Progenitor cell of endocrine pancreas (in vitro differentiated cells): ENCODE data around the gene HIPK1. TPM values are rescaled to one million over a fixed set of nuclear protein-coding genes. Genes with fewer than 3 reads are reported as not detected.
"Not testable (repeated sequence)": the region's sequence is repeated elsewhere in the genome, so short reads cannot be mapped to it uniquely, and the experiment has no call there.

ENCODE experiments used
- DNase-seq: peaks from one replicate; pipeline ENCODE4 v3.0.0; 2021; ENCODE audit warnings: low spot score; ENCODE audit not compliant: unreplicated experiment
- H3K27ac Mint-ChIP-seq: 2 replicates; pipeline ENCODE4 v1.8.0; 2021; ENCODE audit warnings: mild to moderate bottlenecking, moderate library complexity, mixed read lengths
- H3K27me3 Mint-ChIP-seq: 2 replicates; pipeline ENCODE4 v1.8.0; 2021; ENCODE audit warnings: mixed read lengths
- H3K36me3 Mint-ChIP-seq: 2 replicates; pipeline ENCODE4 v1.8.0; 2022; ENCODE audit warnings: mixed read lengths; ENCODE audit not compliant: insufficient read depth
- H3K4me1 Mint-ChIP-seq: 2 replicates; pipeline ENCODE4 v1.8.0; 2021; ENCODE audit warnings: low read depth, mixed read lengths
- H3K4me3 Mint-ChIP-seq: 2 replicates; pipeline ENCODE4 v1.8.0; 2021; ENCODE audit warnings: low read depth, mild to moderate bottlenecking, moderate library complexity, mixed read lengths
- H3K9me3 Mint-ChIP-seq: 2 replicates; pipeline ENCODE4 v1.8.0; 2021; ENCODE audit warnings: low read depth, mixed read lengths
- total RNA-seq: library from RNA; stranded (reverse); gene quantifications from 2 replicates; pipeline ENCODE4 v1.2.1, GENCODE V29; 2021
- TF ChIP-seq, protein P1 (sequence below): fragments of 200-600 bp; sonication (generic); IDR thresholded peaks from one replicate; pipeline ENCODE4 v1.5.0; 2021; ENCODE audit warnings: antibody characterized with exemption, mild to moderate bottlenecking; ENCODE audit not compliant: unreplicated experiment

HIPK1 gene
- total RNA-seq, 1 donor from 2014 or later: 54.2 TPM

DNA sequence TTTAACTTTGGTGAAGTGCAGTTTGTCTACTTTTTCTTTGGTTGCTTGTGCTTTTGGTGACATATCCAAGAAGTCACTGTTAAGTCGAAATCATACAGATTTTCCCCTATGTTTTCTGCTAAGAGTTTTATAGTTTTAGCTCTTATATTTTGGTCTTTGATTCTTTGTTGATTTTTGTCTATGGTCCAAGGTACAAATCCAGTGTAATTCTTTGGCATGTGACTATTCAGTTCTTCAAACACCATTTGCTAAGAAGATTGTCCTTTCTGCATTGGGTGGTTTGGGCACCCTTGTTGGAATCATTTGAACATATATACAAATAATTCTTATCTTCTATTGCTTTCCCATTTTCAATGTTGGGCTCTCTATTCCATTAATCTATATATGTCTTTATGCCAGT is 16.2 kb downstream of the HIPK1 start:
- Mint-ChIP-seq H3K27ac (no peak overlapping the region), H3K9me3 (peaks cover 5% of the 10 kb centered on the region), H3K4me1 (peaks cover 22% of the 10 kb centered on the region), H3K27me3 (no peaks in the 10 kb centered on the region), H3K36me3 (peaks cover 28% of the 10 kb centered on the region), H3K4me3 (no peak overlapping the region)
- TF ChIP-seq, protein P1, sequence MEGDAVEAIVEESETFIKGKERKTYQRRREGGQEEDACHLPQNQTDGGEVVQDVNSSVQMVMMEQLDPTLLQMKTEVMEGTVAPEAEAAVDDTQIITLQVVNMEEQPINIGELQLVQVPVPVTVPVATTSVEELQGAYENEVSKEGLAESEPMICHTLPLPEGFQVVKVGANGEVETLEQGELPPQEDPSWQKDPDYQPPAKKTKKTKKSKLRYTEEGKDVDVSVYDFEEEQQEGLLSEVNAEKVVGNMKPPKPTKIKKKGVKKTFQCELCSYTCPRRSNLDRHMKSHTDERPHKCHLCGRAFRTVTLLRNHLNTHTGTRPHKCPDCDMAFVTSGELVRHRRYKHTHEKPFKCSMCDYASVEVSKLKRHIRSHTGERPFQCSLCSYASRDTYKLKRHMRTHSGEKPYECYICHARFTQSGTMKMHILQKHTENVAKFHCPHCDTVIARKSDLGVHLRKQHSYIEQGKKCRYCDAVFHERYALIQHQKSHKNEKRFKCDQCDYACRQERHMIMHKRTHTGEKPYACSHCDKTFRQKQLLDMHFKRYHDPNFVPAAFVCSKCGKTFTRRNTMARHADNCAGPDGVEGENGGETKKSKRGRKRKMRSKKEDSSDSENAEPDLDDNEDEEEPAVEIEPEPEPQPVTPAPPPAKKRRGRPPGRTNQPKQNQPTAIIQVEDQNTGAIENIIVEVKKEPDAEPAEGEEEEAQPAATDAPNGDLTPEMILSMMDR: no peak
- DNase-seq: no peak

DNA sequence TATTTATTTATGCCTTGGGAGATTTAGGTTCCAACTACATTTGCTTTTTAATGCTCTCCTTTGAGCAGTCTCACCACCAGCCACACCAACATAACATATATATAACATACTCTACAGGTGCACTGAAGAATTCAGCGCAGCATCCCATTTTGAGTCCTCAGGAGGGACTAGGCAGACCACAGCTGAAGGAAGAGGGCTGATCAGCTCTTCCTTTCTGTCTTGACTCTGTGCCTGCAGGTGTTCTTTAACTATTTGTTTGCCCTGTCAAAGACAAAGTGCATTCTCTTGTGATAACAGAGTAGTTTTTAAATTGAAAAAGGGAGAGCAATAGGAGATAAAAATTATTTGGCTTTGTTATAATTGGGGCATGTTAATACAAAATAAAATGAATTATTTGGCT is 17.0 kb downstream of the HIPK1 start:
- TF ChIP-seq, protein P1: no peak
- Mint-ChIP-seq H3K27me3 (no peaks in the 10 kb centered on the region), H3K27ac (no peak overlapping the region), H3K4me1 (peaks cover 22% of the 10 kb centered on the region), H3K4me3 (no peak overlapping the region), H3K36me3 (peaks cover 28% of the 10 kb centered on the region), H3K9me3 (peaks cover 5% of the 10 kb centered on the region)
- DNase-seq: no peak

DNA sequence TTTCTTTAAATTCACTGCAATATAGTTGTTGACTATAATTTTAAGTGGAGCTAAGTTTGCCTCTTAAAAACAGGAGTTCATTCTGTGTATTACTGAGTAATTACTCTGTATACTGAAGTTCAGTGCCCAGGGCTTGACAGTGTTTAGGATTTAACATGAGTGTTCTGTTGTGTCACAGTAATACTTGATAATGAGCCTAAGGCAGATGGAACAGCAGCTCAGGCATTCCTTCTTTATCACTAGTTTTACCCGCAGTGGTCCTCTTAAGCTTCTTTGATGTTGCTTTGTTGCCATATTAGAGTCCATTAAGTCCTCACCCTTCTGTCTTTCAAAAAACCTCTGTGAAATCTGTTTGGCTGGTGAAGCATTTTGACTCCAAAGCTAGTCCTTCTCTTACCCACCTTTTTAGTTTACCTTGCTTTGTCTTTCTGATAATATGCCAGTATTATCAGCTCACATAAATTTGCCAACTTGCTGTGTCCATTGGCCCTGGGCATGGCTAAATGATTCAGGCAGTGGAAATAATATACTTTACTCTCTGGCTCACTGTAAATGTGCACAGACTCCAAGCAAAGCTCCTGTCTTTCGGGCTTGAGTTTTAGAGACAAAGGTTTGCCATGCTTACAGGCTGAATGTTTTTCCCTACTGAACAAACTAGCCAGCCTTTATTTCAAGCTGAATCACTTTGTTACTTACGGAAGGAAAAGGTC is 17.7 kb downstream of the HIPK1 start:
- Mint-ChIP-seq H3K9me3 (peaks cover 5% of the 10 kb centered on the region), H3K4me1 (peaks cover 22% of the 10 kb centered on the region), H3K27me3 (no peaks in the 10 kb centered on the region), H3K4me3 (no peak overlapping the region), H3K36me3 (peaks cover 24% of the 10 kb centered on the region), H3K27ac (peak overlapping the region; percentile 5)
- no peak for DNase-seq
- TF ChIP-seq, protein P1: no peak

DNA sequence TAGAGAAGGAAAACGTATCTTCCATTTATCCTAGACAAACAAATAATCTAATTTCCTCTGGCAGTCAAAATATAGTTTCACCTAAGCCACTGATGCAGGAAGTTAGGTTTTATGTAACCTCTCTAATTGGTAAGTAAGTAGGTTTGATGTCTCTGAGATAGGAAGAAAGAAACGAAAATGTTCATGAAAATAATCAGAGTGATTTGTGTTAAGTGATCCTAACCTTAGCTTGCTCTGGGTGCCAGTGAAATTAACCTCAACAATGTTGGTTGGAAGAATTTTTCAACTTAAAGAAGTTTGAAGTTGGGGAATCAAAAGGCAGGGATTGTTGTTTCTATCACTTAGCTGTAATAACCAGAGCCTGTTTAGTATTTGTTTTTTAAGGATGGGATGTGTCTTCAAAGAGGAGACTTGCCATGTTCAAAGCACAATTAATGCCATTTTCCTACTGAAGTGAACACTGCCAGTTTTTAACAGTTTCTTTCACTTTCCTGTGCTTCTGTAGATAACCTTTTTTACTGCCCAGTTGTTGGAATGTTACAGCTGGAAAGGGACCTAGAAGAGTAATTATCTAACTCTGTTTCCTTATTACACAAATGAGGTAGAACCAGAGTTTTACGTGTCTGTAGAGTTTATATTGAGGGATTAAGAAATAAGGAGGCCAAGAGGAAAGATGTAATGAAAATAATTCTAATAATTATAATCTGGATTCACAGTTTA is 18.4 kb downstream of the HIPK1 start:
- no peak for DNase-seq
- Mint-ChIP-seq H3K36me3 (peaks cover 20% of the 10 kb centered on the region), H3K4me1 (peaks cover 22% of the 10 kb centered on the region), H3K4me3 (no peak overlapping the region), H3K27me3 (no peaks in the 10 kb centered on the region), H3K27ac (peak overlapping the region; percentile 49), H3K9me3 (peaks cover 5% of the 10 kb centered on the region)
- TF ChIP-seq, protein P1: no peak

DNA sequence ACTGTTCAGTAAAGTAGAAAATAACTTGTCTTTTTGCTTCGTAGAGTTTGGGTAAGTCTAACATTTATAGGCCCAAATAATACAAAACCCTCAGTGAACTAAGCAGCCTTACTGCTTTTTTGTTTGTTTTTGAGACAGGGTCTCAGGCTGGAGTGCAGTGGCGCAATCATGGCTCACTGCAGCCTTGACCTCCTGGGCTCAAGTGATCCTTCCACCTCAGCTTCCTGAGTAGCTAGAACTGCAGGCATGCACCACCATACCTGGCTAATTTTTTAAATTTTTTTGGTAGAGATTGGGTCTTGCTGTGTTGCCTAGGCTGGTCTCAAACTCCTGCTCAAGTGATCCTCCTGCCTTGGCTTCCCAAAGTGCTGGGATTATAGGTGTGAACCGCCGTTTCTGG is 19.0 kb downstream of the HIPK1 start:
- not testable (repeated sequence) for H3K9me3 Mint-ChIP-seq

More for the DNA sequence above, 19.0 kb downstream of the HIPK1 start:
- DNase-seq, H3K27ac Mint-ChIP-seq, H3K27me3 Mint-ChIP-seq, H3K4me3 Mint-ChIP-seq: not testable (repeated sequence)
- peaks cover 19% of the 10 kb centered on the region for H3K36me3 Mint-ChIP-seq
- H3K4me1 Mint-ChIP-seq: peaks cover 22% of the 10 kb centered on the region
